HepG2 (cell line): Measurements from ENCODE around the gene DHX30. TPM values are rescaled to one million over a fixed set of nuclear protein-coding genes. Genes with fewer than 3 reads are reported as not detected.
A peak's percentile ranks its signal among the peaks of the same experiment; 100 is the strongest.

Source experiments
- ATAC-seq: fragments of 200-7000 bp; cut with Tn5 transposase; 3 replicates; pipeline ENCODE4 v1.9.1; 2020; ENCODE audit warnings: mild to moderate bottlenecking, moderate library complexity
- BruUV-seq: library from RNA; stranded (reverse); fragments of 400-500 nt; replicated peaks from 2 replicates; lab custom pipeline; 2021; lab: Mats Ljungman, UMichigan
- CTCF ChIA-PET: fragments of 300-600 bp; formaldehyde crosslinking; extraction: SDS; loops from one replicate; lab custom pipeline; 2021; ENCODE audit warnings: low total read pairs, inconsistent platforms, low intra/inter-chr PET ratio; lab: Yijun Ruan, JAX
- POLR2A ChIA-PET: fragments of 350-600 bp; sonication (Branson Sonifier 250); formaldehyde crosslinking; loops from one replicate; lab custom pipeline; 2020; ENCODE audit warnings: antibody characterized with exemption, inconsistent platforms; lab: Yijun Ruan, JAX
- DNase-seq: peaks from one replicate; pipeline ENCODE4 v3.0.0-alpha.2; 2015; ENCODE audit warnings: low spot score
- FAIRE-seq: peaks from 3 replicates; lab custom pipeline; 2011; peaks lifted over from hg19 to GRCh38; lab: Jason Lieb, UNC
- H2AFZ ChIP-seq: one replicate; pipeline ENCODE4 v1.6.1; 2011; ENCODE audit warnings: low read length, inconsistent platforms
- H3K27ac ChIP-seq: fragments of 300-600 bp; 3 replicates; pipeline ENCODE4 v1.8.0; 2011; ENCODE audit warnings: mixed run types, mild to moderate bottlenecking, mixed read lengths, low read length, inconsistent platforms; ENCODE audit not compliant: insufficient read depth; ENCODE audit errors: extremely low read length
- H3K27me3 ChIP-seq, 2 experiments: fragments of 200-600 bp in 1 of 2; 2 replicates in 1 of 2; 3 replicates in 1 of 2; pipeline versions ENCODE4 v1.6.0 to v1.8.0; 2011; ENCODE audit warnings: low read length in 2 of 2, mild to moderate bottlenecking in 2 of 2, moderate library complexity in 2 of 2, inconsistent platforms in 1 of 2; ENCODE audit not compliant: insufficient read depth in 2 of 2, control insufficient read depth in 1 of 2
- H3K36me3 ChIP-seq, 2 experiments: fragments of 200-600 bp in 1 of 2; replicated peaks in 1 of 2; 2 replicates in 1 of 2; 3 replicates in 1 of 2; pipeline versions ENCODE4 v1.5.1 to v1.8.0; 2011; ENCODE audit warnings: low read length in 2 of 2, inconsistent platforms in 1 of 2; ENCODE audit not compliant: insufficient read depth in 2 of 2, control insufficient read depth in 1 of 2
- H3K4me1 ChIP-seq: 2 replicates; pipeline ENCODE4 v1.5.1; 2012; ENCODE audit warnings: low read length, inconsistent platforms; ENCODE audit not compliant: insufficient read depth
- H3K4me2 ChIP-seq: 2 replicates; pipeline ENCODE4 v1.6.0; 2011; ENCODE audit warnings: low read depth, low read length, inconsistent platforms
- H3K4me3 ChIP-seq, 3 experiments: fragments of 200-600 bp in 1 of 3; sonication (generic), shearing (Covaris generic) in 1 of 3; replicated peaks in 1 of 3; 2 replicates each; pipeline ENCODE4 v1.5.1; 2011 to 2016; ENCODE audit warnings: low read length in 3 of 3, inconsistent platforms in 2 of 3, low read depth in 2 of 3, mild to moderate bottlenecking in 2 of 3, control low read depth in 1 of 3, mixed read lengths in 1 of 3; ENCODE audit not compliant: insufficient read depth in 1 of 3
- H3K79me2 ChIP-seq: one replicate; pipeline ENCODE4 v1.6.1; 2011; ENCODE audit warnings: low read length, inconsistent platforms; ENCODE audit not compliant: insufficient read depth
- H3K9ac ChIP-seq: 2 replicates; pipeline ENCODE4 v1.6.0; 2011; ENCODE audit warnings: mild to moderate bottlenecking, low read depth, low read length, inconsistent platforms; ENCODE audit not compliant: insufficient read depth
- H3K9me3 ChIP-seq: 2 replicates; pipeline ENCODE4 v1.5.1; 2012; ENCODE audit warnings: mild to moderate bottlenecking, low read length
- H4K20me1 ChIP-seq: 2 replicates; pipeline ENCODE4 v1.6.0; 2011; ENCODE audit warnings: inconsistent platforms, mild to moderate bottlenecking, low read length, moderate library complexity; ENCODE audit not compliant: insufficient read depth
- ADNP ChIP-seq: sonication (generic); formaldehyde crosslinking; IDR thresholded peaks from 2 replicates; pipeline ENCODE4 v1.4.0; 2020; ENCODE audit warnings: missing genetic modification reagents
- ARNTL ChIP-seq: sonication (generic); formaldehyde crosslinking; IDR thresholded peaks from 2 replicates; pipeline ENCODE4 v1.4.0; 2020; ENCODE audit warnings: mild to moderate bottlenecking, missing genetic modification reagents
- FOSL2 ChIP-seq: sonication (generic); formaldehyde crosslinking; IDR thresholded peaks from 2 replicates; pipeline ENCODE4 v1.4.0; 2020; ENCODE audit warnings: missing genetic modification reagents
- GABPB1 ChIP-seq: IDR thresholded peaks from 2 replicates; pipeline ENCODE4 v1.6.1; 2016; ENCODE audit warnings: mild to moderate bottlenecking, missing genetic modification reagents, moderate library complexity, missing compliant biosample characterization
- SNRNP70 ChIP-seq: fragments of 200-400 bp; formaldehyde crosslinking; IDR thresholded peaks from 2 replicates; pipeline ENCODE4 v1.6.1; 2017; ENCODE audit warnings: mild to moderate bottlenecking, low read depth, low read length, moderate library complexity
- STAG1 ChIP-seq: sonication (generic); formaldehyde crosslinking; IDR thresholded peaks from 2 replicates; pipeline ENCODE4 v1.4.0; 2020; ENCODE audit warnings: missing genetic modification reagents
- XBP1 ChIP-seq: sonication (generic); formaldehyde crosslinking; IDR thresholded peaks from 2 replicates; pipeline ENCODE4 v1.5.0; 2020; ENCODE audit warnings: missing genetic modification reagents
- ZBTB43 ChIP-seq: sonication (generic); formaldehyde crosslinking; conservative IDR thresholded peaks from 2 replicates; pipeline ENCODE4 v1.4.0; 2020; ENCODE audit warnings: missing genetic modification reagents
- ZBTB7A ChIP-seq: sonication (generic); formaldehyde crosslinking; IDR thresholded peaks from 2 replicates; pipeline ENCODE4 v1.8.0; 2022; ENCODE audit warnings: mild to moderate bottlenecking, missing genetic modification reagents
- ZC3H13 ChIP-seq: sonication (generic); formaldehyde crosslinking; IDR thresholded peaks from 2 replicates; pipeline ENCODE4 v1.8.1; 2023; ENCODE audit warnings: mild to moderate bottlenecking, missing genetic modification reagents, moderate library complexity
- ZNF251 ChIP-seq: sonication (generic); formaldehyde crosslinking; IDR thresholded peaks from 2 replicates; pipeline ENCODE4 v1.9.0; 2021; ENCODE audit warnings: mild to moderate bottlenecking, missing genetic modification reagents
- ZNF441 ChIP-seq: sonication (generic); formaldehyde crosslinking; IDR thresholded peaks from 2 replicates; pipeline ENCODE4 v1.7.0; 2021; ENCODE audit warnings: missing genetic modification reagents, borderline replicate concordance
- ZNF552 ChIP-seq: sonication (generic); formaldehyde crosslinking; IDR thresholded peaks from 2 replicates; pipeline ENCODE4 v1.9.0; 2022; ENCODE audit warnings: missing genetic modification reagents, mild to moderate bottlenecking, borderline replicate concordance
- WGBS: methylation state at CpG from one replicate; pipeline ENCODE4 v1.1.6; 2017; ENCODE audit warnings: low lambda C conversion rate; 5-methylcytosine and 5-hydroxymethylcytosine counted together
- in situ Hi-C: cut with HindIII; loops from 2 replicates; pipeline ENCODE4 v1.10.0; 2017; ENCODE audit warnings: low pct_unique_long_range_greater_than_20kb; ENCODE audit not compliant: extremely low pct_ligation_motif_present
- intact Hi-C: fragments of 100-400 bp; cut with micrococcal nuclease; formaldehyde crosslinking; loops from one replicate; pipeline ENCODE4 v1.10.0; 2022; ENCODE audit not compliant: unreplicated experiment
- polyA plus RNA-seq, 8 experiments: library from polyadenylated mRNA; depleted of rRNA in 3 of 8; stranded (reverse) in 7 of 8; unstranded in 1 of 8; fragments of >200 nt; fragmentation: Illumina TruSeq in 4 of 8; extraction: Trizol in 4 of 8; gene quantifications; 2 replicates each; pipeline versions ENCODE4 v1.2.1 to v1.2.3, GENCODE V29; 2011 to 2016; ENCODE audit warnings: low read depth in 4 of 8, missing spikeins in 1 of 8, mixed read lengths in 1 of 8; ENCODE audit not compliant: insufficient read depth in 1 of 8
- total RNA-seq, 5 experiments: library from RNA; depleted of rRNA; stranded (reverse); fragments of >200 nt; fragmentation: Illumina TruSeq; extraction: Trizol; gene quantifications; 2 replicates each; pipeline ENCODE4 v1.2.3, GENCODE V29; 2016; ENCODE audit warnings: low read depth in 1 of 5

Gene DHX30
- total and polyA plus RNA-seq, 2 of the 13 experiments (the other 11 are each of a cell fraction or from before 2014, with no cell fraction given), result 30.6 to 59.4 TPM

GRCh38 chr3:47804577-47804976, 1.6 kb downstream of the DHX30 start:
- peaks cover 13% of the 10 kb centered on the region for H3K79me2 ChIP-seq
- no peak for TF ChIP-seq ZNF552 (CRISPR knock-in tag)
- TF ChIP-seq GABPB1 (CRISPR knock-in tag), result no peak
- TF ChIP-seq ZBTB43 (CRISPR knock-in tag), result no peak
- TF ChIP-seq, all 625 proteins: peak for 0
- 83% methylated on average over 1 of the region's 1 CpG for WGBS
- ChIA-PET CTCF (no interaction called here), POLR2A (interaction anchor here (1.7 kb wide), 1 partner anchor 20 kb away, joined by 7 read pairs; no protein-coding TSS in a partner anchor)
- no peak overlapping the region for H3K4me3 ChIP-seq
- no TSS peak for BruUV-seq
- no peaks in the 10 kb centered on the region for H4K20me1 ChIP-seq
- no peaks in the 10 kb centered on the region for H3K27me3 ChIP-seq
- H3K4me1 ChIP-seq, result peaks cover 29% of the 10 kb centered on the region
- H3K27ac ChIP-seq, result no peak overlapping the region
- DNase-seq (no peak), FAIRE-seq (no peak), ATAC-seq (no peak)
- no peaks in the 10 kb centered on the region for H3K9me3 ChIP-seq
- H3K9ac ChIP-seq, result no peak overlapping the region
- H3K36me3 ChIP-seq, result peaks cover 2 to 5% of the 10 kb centered on the region in 2 experiments; a peak in 1 of 5 replicates
- H3K4me2 ChIP-seq, result peak overlapping the region; percentile 96; the same call in 1 of the 2 replicates
- H2AFZ ChIP-seq, result no peak overlapping the region
- in situ Hi-C loops, result no loop called here
- intact Hi-C loops, result no loop called here

GRCh38 chr3:47813551-47814177, 10.7 kb downstream of the DHX30 start:
- ATAC-seq (no peak), FAIRE-seq (no peak), DNase-seq (no peak)
- H3K27me3 ChIP-seq, result no peaks in the 10 kb centered on the region
- ChIA-PET CTCF (no interaction called here), POLR2A (interaction anchor here (2.3 kb wide), 1 partner anchor 11 kb away, joined by 11 read pairs; no protein-coding TSS in a partner anchor)
- intact Hi-C loops (no loop called here), in situ Hi-C loops (no loop called here)
- H3K9me3 ChIP-seq, result no peaks in the 10 kb centered on the region
- no peak overlapping the region for H3K27ac ChIP-seq
- 96% methylated on average over 8 of the region's 8 CpGs for WGBS
- H3K4me2 ChIP-seq, result no peak overlapping the region
- H3K4me1 ChIP-seq, result no peaks in the 10 kb centered on the region
- BruUV-seq, result no TSS peak
- no peak overlapping the region for H2AFZ ChIP-seq
- no peaks in the 10 kb centered on the region for H3K79me2 ChIP-seq
- no peaks in the 10 kb centered on the region for H4K20me1 ChIP-seq
- no peak overlapping the region for H3K9ac ChIP-seq
- peaks cover 10 to 27% of the 10 kb centered on the region in 2 experiments for H3K36me3 ChIP-seq
- no peak overlapping the region for H3K4me3 ChIP-seq
- no peak for TF ChIP-seq ZNF441 (CRISPR knock-in tag)
- TF ChIP-seq SNRNP70, result no peak
- TF ChIP-seq STAG1, result no peak
- TF ChIP-seq ZC3H13 (CRISPR knock-in tag), result no peak
- no peak for TF ChIP-seq ZNF251 (CRISPR knock-in tag)
- TF ChIP-seq FOSL2 (CRISPR knock-in tag), result no peak
- no peak for TF ChIP-seq XBP1
- no peak for TF ChIP-seq ARNTL
- no peak for TF ChIP-seq ADNP (CRISPR knock-in tag)
- no peak for TF ChIP-seq ZBTB7A
